ENCODE measurements around the gene CLDN5.
A peak's percentile ranks its signal among the peaks of the same experiment; 100 is the strongest.

CLDN5 gene

DNA sequence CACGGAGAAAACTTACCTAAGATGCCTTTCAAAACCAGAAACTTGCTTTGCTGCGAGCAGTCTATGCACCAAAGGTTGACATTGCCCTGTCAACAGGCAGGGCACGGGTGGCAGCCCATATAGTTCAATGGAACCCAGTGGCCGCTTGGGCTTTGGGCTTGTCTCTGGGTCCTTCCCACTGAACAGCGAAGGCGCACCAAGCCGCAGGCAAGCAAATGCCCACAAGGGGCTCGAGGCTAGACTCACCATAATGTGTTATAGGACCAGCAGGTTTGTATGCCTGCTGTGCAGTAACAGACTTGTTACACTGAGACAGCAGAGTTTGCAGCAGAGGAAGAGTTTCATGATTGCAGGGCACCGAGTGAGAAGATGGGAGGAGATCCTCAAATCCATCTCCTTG lies 20.3 kb downstream of the CLDN5 start:
- no peak for DNase-seq (ENCODE audit: low spot score)

DNA sequence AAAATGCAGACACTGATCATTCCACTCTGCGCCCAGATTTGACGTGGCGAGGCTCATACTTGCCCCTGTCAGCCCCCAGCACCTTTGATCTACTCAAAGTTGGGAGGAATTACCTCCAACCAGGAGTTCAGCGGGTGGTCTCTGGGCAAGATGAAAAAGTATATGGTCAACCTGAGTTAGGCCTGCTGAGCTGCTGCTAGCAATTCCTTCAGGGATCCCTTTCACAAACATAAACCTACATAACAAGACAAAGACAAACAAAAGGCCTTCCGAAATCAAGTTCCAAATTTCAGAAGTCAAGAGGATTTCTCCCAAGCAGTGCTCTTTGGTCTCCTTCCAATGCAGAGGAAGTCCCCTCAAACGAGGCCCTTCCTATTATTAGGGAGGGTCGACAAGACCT lies 20.8 kb downstream of the CLDN5 start:
- DNase-seq (ENCODE audit: low spot score): no peak

GRCh38 chr22:19501897-19502447 lies 22.2 kb downstream of the CLDN5 start:
- DNase-seq (ENCODE audit: low spot score): no peak

DNA sequence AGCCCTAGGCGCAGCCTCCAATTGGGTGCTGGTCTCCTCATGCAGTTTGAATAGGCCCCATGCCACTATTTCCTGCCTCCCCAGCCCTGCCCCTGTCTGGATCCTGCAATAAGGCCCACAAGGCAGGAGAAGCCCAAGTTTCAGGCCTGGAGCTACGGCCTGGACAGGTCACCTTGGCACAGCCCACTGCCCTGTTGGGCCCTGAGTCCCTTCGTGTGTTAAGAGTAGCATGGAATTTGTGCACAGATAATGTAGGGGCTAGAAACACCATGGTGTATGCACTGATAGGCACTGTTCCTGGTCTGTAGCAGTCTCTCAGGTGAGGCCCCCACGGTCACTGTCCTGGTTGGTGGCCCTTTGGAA lies 24.3 kb downstream of the CLDN5 start:
- no peak for DNase-seq (ENCODE audit: low spot score)

GRCh38 chr22:19499236-19499879 lies 24.9 kb downstream of the CLDN5 start:
- no peak for DNase-seq (ENCODE audit: low spot score)

DNA sequence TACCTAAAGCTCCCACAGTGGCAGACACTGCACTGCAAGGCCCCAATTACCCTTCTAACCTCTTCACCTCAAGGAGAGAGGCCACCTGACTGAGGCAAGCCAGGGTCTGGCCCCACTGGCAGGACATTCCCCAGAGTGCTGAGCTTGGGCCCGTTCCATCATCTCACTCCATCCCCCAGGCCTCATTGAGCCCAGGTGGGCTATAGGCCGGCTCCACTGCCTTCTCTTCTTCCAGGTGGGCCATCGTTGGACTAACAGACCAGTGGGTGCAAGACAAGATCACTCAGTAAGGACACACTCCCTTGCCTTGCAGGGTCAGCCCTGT lies 25.4 kb downstream of the CLDN5 start:
- no peak for DNase-seq (ENCODE audit: low spot score)

GRCh38 chr22:19498154-19498865 lies 25.9 kb downstream of the CLDN5 start:
- DNase-seq (ENCODE audit: low spot score): no peak

- no peak for DNase-seq (ENCODE audit: low spot score)
Measured at GRCh38 chr22:19497245-19497644, 27.0 kb downstream of the CLDN5 start.

DNA sequence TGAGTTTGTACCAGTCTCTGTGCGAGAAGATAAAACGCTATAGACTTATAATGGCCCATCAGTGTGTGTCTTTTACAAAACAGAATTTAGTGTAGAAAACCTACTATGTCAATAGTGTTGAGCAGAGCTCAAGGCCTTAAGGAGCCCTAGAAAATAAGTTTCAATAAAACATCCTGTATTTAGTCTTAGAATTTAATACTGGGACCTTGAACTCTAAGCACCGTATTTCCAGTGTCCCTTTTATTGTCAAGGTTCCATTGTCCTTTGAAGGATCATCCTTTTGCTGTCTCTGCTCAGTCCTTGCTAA lies 27.9 kb downstream of the CLDN5 start:
- DNase-seq (ENCODE audit: low spot score): no peak

DNA sequence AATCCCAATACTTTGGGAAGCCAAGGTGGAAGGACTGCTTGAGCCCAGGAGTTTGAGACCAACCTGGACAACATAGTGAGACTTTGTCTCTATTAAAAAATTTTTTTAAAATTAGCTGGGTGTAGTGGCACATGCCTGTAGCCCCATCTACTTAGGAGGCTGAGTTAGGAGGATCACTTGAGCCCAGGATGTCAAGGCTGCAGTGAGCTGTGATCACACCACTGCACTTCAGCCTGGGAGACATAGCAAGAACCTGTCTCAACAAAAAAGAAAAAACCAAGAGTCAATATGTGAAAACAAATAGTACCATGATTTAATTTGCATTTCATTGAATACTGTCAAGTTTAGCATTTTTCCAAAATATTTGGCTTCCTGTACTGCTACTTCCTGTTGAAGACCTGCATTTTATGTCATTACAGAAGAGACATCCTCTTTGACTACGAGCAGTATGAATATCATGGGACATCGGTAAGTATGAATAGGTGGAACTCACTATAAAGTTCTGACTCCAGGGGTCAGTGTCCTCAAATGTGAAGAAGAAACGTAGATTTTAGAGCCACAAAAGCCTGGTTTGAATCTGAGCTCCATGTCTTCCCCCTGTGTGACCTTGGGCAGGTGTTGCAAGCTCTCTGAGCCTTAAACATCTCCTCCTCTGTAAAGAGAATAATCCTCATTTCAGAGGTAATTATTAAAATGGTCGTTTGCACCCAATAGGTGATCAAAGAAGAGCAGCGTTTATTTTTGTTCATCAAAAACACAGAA lies 28.5 kb downstream of the CLDN5 start:
- peak; percentile 23 for DNase-seq (ENCODE audit: low spot score)

DNA sequence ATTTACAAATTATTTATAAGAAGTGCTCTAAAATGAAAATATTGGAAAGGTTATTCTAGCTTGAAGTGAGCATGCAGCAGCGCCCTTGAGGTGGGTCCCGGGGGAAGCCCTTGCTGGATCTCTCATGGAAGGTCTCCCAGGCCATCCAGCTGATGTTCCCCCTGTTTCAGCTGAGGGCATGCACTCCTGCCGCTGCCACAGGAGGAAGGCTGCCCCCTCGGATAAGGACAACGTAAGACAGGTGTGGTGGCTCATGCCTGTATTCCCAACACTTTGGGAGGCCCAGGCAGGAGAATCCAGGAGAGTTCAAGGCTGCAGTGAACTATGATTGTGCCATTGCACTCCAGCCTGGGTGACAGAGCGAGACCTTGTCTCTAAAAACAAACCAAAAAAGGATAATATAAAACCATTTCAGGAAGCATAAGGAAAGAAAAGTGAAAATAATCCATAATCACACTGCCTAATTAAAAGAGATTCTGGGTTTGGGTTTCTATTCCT lies 29.5 kb downstream of the CLDN5 start:
- no peak for DNase-seq (ENCODE audit: low spot score)

GRCh38 chr22:19494001-19494560 lies 30.1 kb downstream of the CLDN5 start:
- no peak for DNase-seq (ENCODE audit: low spot score)

GRCh38 chr22:19492504-19493174 lies 31.6 kb downstream of the CLDN5 start:
- no peak for DNase-seq (ENCODE audit: low spot score)

- DNase-seq (ENCODE audit: low spot score): no peak
Measured at GRCh38 chr22:19490628-19491230, 33.5 kb downstream of the CLDN5 start.

DNA sequence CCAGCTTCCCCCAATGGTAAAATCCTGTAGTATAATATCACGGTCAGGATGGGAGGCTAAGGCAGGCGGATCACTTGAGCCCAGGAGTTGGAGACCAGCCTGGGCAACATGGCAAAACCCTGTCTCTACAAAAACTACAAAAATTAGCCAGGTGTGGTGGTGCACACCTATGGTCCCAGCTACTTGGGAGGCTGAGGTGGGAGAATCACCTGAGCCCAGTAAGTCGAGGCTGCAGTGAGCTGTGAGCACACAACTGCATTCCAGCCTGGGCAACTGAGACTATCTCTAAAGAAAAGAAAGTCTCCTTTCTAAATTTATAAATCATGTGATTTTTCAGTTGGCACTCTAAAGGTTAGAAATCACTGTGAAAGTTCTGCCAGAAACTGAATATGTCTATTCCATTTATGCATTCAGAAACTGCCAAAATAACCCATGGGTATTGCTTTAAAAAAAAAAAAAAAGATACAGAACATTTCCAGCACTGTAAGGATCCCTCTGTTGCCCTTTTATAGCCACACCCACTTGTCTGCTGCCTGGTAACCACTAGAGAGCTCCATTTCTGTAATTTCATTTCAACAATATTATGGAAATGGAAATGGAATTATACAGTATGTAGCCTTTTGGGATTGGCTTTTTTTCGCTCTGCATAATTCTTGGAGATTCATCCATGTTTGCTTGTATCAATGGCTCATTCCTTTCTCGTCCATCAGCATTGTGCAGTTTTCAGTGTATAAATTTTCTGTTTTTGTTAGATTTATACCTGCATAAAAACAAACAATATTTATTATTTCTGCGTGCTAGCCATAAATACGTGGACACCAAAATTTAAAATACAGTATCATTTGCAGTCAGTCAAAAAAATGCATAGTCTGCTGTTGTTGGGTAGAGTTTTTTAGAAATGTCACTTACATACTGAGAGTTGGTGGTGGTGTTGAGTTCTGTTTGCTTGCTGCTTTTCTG lies 35.0 kb downstream of the CLDN5 start:
- DNase-seq (ENCODE audit: low spot score): no peak

- no peak for DNase-seq (ENCODE audit: low spot score)
Measured at GRCh38 chr22:19488285-19488684, 35.9 kb downstream of the CLDN5 start.

- DNase-seq (ENCODE audit: low spot score): no peak
Measured at GRCh38 chr22:19483481-19484244, 40.5 kb downstream of the CLDN5 start.

- no peak for DNase-seq (ENCODE audit: low spot score)
Measured at GRCh38 chr22:19482297-19482696, 41.9 kb downstream of the CLDN5 start.

DNA sequence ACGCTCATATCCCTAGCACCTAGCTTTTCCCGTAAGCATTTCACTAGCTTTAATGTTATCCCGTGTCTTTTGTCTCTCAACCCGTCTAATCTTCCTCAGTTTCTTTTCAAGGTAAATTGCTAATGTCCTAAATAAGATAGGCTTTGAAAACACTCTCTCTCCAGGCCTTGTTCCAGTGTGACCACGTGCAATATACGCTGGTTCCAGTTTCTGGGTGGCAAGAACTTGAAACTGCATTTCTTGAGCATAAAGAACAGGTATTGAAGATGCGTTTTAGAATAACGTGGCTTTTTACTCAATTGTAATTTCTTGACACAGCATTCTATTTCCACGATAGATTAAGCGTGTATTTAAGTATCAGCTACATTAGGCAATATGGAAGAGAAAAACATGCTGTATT lies 43.4 kb downstream of the CLDN5 start:
- DNase-seq (ENCODE audit: low spot score): no peak

DNA sequence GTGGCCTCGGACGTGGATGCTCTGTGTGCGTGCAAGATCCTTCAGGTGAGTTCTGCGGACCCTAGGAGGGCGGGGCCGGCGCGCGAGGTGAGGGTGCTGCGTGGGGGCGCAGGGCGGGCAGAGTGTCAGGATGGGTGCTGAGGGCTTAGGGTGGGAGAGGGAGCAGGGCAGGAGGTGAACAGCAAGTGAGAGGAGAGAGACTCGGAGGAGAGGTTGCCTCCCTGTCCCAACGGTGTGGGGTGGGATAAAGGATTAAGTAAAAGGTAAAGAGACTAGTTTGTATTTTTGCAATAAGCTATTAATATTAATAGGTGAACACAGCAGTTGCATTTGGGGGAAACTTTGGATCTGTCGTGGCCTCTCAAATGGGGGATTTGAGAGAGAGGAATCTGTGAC lies 44.0 kb downstream of the CLDN5 start:
- DNase-seq (ENCODE audit: low spot score): no peak
